ENCODE results near the gene KCNJ15. TPM values are rescaled to one million over a fixed set of nuclear protein-coding genes. Genes with fewer than 3 reads are reported as not detected.

KCNJ15 gene
- total RNA-seq, 1 donor: under 0.01 TPM

DNA sequence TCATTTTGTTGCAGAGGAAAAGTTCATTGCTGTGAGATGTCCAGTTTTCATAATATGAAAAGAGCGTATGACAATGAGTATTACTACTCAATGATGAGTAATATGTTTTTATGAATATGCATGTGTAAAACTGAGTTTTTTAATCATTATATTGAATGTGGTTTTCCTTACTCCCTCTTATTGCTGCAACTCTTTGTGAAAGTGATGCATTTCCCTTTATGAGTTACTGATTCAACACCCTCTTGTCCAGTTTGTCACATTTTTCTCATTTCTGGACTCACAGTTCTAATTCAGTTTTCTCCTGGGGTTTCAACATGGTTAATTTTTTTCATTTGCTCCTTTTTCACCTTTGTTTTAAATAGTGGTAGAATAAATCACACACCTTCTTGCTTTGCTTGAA lies 35.2 kb upstream of the KCNJ15 start:
- no peak overlapping the region for H3K4me3 ChIP-seq (ENCODE audit: low read depth, low read length)
- no peak for TF ChIP-seq CTCF (IDR thresholded peaks at IDR 0.05; ENCODE audit: insufficient read depth, low read depth, low read length)
- DNase-seq (ENCODE audit: low read depth): no peak

- no peak for TF ChIP-seq CTCF (IDR thresholded peaks at IDR 0.05; ENCODE audit: insufficient read depth, low read depth, low read length)
- DNase-seq (ENCODE audit: low read depth): peak; percentile 67
- no peak overlapping the region for H3K4me3 ChIP-seq (ENCODE audit: low read depth, low read length)
These were observed 32.8 kb upstream of the KCNJ15 start for GRCh38 chr21:38223893-38224540.

DNA sequence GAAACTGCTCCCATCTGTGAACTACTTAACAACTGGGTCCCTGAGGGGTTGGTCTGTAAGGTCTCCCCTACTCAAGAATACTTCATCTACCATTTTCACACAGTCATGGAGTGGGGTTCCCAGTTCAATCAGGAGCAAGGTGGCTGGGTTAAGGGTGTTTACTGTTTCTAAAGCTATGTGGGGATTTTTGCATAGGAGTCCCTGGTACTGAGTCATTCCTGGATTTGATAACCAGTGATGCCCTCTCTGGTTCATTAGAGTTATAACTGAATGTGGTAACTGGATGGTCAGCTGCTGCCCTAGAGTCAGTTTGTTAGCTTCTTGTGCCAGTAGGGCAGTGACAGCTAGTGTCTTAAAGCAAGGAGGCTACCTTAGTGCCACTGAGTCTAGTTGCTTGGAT lies 29.4 kb upstream of the KCNJ15 start:
- DNase-seq (ENCODE audit: low read depth): no peak
- H3K4me3 ChIP-seq (ENCODE audit: low read depth, low read length): no peak overlapping the region
- TF ChIP-seq CTCF (IDR thresholded peaks at IDR 0.05; ENCODE audit: insufficient read depth, low read depth, low read length): no peak

GRCh38 chr21:38228115-38228514 lies 28.7 kb upstream of the KCNJ15 start:
- TF ChIP-seq CTCF (IDR thresholded peaks at IDR 0.05; ENCODE audit: insufficient read depth, low read depth, low read length): no peak
- H3K4me3 ChIP-seq (ENCODE audit: low read depth, low read length): no peak overlapping the region

DNA sequence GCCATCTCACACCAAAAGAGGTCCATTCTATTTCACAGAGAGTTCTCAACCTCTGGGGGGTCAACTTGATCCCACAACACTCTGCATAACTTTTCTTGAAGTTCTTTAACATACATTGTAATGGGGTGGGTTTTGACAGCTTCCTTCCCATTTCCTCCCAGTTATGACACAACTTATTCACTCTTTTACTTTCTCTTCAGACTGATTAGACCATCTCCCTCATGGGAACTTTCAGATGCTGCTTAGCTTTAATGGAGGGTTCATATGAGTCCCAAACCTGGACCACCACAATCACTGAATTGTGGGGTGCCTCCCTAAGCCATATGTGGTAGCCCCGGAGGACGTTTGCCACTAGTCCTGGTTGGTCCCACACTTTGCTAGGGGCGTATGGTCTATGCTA lies 28.3 kb upstream of the KCNJ15 start:
- no peak overlapping the region for H3K4me3 ChIP-seq (ENCODE audit: low read depth, low read length)
- DNase-seq (ENCODE audit: low read depth): no peak
- TF ChIP-seq CTCF (IDR thresholded peaks at IDR 0.05; ENCODE audit: insufficient read depth, low read depth, low read length): no peak

More at GRCh38 chr21:38228115-38228514, 28.7 kb upstream of the KCNJ15 start:
- no peak for DNase-seq (ENCODE audit: low read depth)

- TF ChIP-seq CTCF (IDR thresholded peaks at IDR 0.05; ENCODE audit: insufficient read depth, low read depth, low read length): no peak
- no peak for DNase-seq (ENCODE audit: low read depth)
- no peak overlapping the region for H3K4me3 ChIP-seq (ENCODE audit: low read depth, low read length)
These were observed 27.4 kb upstream of the KCNJ15 start for GRCh38 chr21:38229260-38229877.

All from fibroblast of villous mesenchyme (primary cell).